HEK293 (cell line): Measurements from ENCODE around the gene TMPRSS6.

Experiments used
- CTCF ChIA-PET: fragments of 350-600 bp; formaldehyde crosslinking; extraction: SDS; loops from one replicate; lab custom pipeline; 2021; ENCODE audit warnings: antibody characterized with exemption; lab: Yijun Ruan, JAX
- POLR2A ChIA-PET: fragments of 300-600 bp; formaldehyde crosslinking; extraction: SDS; loops from one replicate; lab custom pipeline; 2020; ENCODE audit warnings: antibody characterized with exemption, inconsistent platforms; lab: Yijun Ruan, JAX
- H3K27ac ChIP-seq: fragments of 200-500 bp; sonication (Bioruptor generic); 2 replicates; pipeline ENCODE4 v1.5.1; 2014; ENCODE audit warnings: low read depth, low read length, control low read depth, inconsistent platforms; ENCODE audit errors: extremely low read depth
- H3K36me3 ChIP-seq, 2 experiments: fragments of 200-500 bp in 1 of 2; sonication (Bioruptor generic) in 1 of 2; 1 replicate in 1 of 2; 2 replicates in 1 of 2; pipeline ENCODE4 v1.5.1; 2014 to 2017; ENCODE audit warnings: inconsistent platforms in 2 of 2, low read length in 2 of 2; ENCODE audit not compliant: control insufficient read depth in 2 of 2, insufficient read depth in 1 of 2
- H3K4me1 ChIP-seq: fragments of 200-500 bp; sonication (Bioruptor generic); 2 replicates; pipeline ENCODE4 v1.5.1; 2014; ENCODE audit warnings: mild to moderate bottlenecking, low read length, inconsistent platforms; ENCODE audit not compliant: control insufficient read depth, insufficient read depth
- H3K4me3 ChIP-seq: 2 replicates; pipeline ENCODE4 v1.5.1; 2011; ENCODE audit warnings: low read depth, mild to moderate bottlenecking, control low read depth, low read length, moderate library complexity
- H3K9me3 ChIP-seq: fragments of 200-500 bp; sonication (Bioruptor generic); 2 replicates; pipeline ENCODE4 v1.5.1; 2014; ENCODE audit warnings: low read depth, low read length, inconsistent platforms; ENCODE audit not compliant: control insufficient read depth, insufficient read depth
- ATF2 ChIP-seq: fragments of 450-650 bp; formaldehyde crosslinking; IDR thresholded peaks from 2 replicates; pipeline ENCODE4 v1.5.1; 2016; ENCODE audit warnings: missing biosample characterization, missing genetic modification characterization, low read depth
- GLIS2 ChIP-seq: fragments of 450-650 bp; formaldehyde crosslinking; IDR thresholded peaks from 2 replicates; pipeline ENCODE4 v1.5.1; 2016; ENCODE audit warnings: missing biosample characterization, missing genetic modification characterization
- KLF1 ChIP-seq: fragments of 450-650 bp; formaldehyde crosslinking; IDR thresholded peaks from 2 replicates; pipeline ENCODE4 v1.5.1; 2016; ENCODE audit warnings: missing biosample characterization, missing genetic modification characterization
- REPIN1 ChIP-seq: fragments of 450-650 bp; formaldehyde crosslinking; IDR thresholded peaks from 2 replicates; pipeline ENCODE4 v1.5.1; 2017; ENCODE audit warnings: missing biosample characterization, missing genetic modification characterization, low read depth
- ZBTB11 ChIP-seq: fragments of 450-650 bp; formaldehyde crosslinking; conservative IDR thresholded peaks from 2 replicates; pipeline ENCODE4 v1.5.1; 2016; ENCODE audit warnings: low read depth, missing biosample characterization, missing genetic modification characterization
- ZBTB20 ChIP-seq: fragments of 450-650 bp; formaldehyde crosslinking; IDR thresholded peaks from 2 replicates; pipeline ENCODE4 v1.5.1; 2016; ENCODE audit warnings: missing biosample characterization, missing genetic modification characterization
- ZBTB44 ChIP-seq: fragments of 450-650 bp; IDR thresholded peaks from 2 replicates; pipeline ENCODE4 v1.5.1; 2018; ENCODE audit warnings: missing biosample characterization, mild to moderate bottlenecking, missing genetic modification characterization
- ZBTB8A ChIP-seq: fragments of 450-650 bp; formaldehyde crosslinking; IDR thresholded peaks from 2 replicates; pipeline ENCODE4 v1.5.1; 2016; ENCODE audit warnings: missing biosample characterization, missing genetic modification characterization
- ZNF138 ChIP-seq: fragments of 450-650 bp; formaldehyde crosslinking; IDR thresholded peaks from 2 replicates; pipeline ENCODE4 v1.5.1; 2016; ENCODE audit warnings: missing biosample characterization, missing genetic modification characterization, borderline replicate concordance
- ZNF157 ChIP-seq: fragments of 450-650 bp; formaldehyde crosslinking; IDR thresholded peaks from 2 replicates; pipeline ENCODE4 v1.5.1; 2016; ENCODE audit warnings: missing biosample characterization, missing genetic modification characterization
- ZNF449 ChIP-seq: fragments of 450-650 bp; formaldehyde crosslinking; IDR thresholded peaks from 2 replicates; pipeline ENCODE4 v1.5.1; 2017; ENCODE audit warnings: missing biosample characterization, mild to moderate bottlenecking, missing genetic modification characterization, moderate library complexity
- ZNF521 ChIP-seq: fragments of 450-650 bp; formaldehyde crosslinking; IDR thresholded peaks from 2 replicates; pipeline ENCODE4 v1.5.1; 2017; ENCODE audit warnings: missing biosample characterization, mild to moderate bottlenecking, missing genetic modification characterization
- ZNF560 ChIP-seq: fragments of 450-650 bp; formaldehyde crosslinking; IDR thresholded peaks from 2 replicates; pipeline ENCODE4 v1.5.1; 2017; ENCODE audit warnings: missing biosample characterization, missing genetic modification characterization, borderline replicate concordance
- ZNF600 ChIP-seq: fragments of 450-650 bp; formaldehyde crosslinking; IDR thresholded peaks from 2 replicates; pipeline ENCODE4 v1.5.1; 2016; ENCODE audit warnings: missing biosample characterization, missing genetic modification characterization
- ZNF768 ChIP-seq: fragments of 450-650 bp; formaldehyde crosslinking; IDR thresholded peaks from 2 replicates; pipeline ENCODE4 v1.5.1; 2018; ENCODE audit warnings: missing biosample characterization, mild to moderate bottlenecking, missing genetic modification characterization
- ZNF843 ChIP-seq: fragments of 450-650 bp; formaldehyde crosslinking; IDR thresholded peaks from 2 replicates; pipeline ENCODE4 v1.5.1; 2016; ENCODE audit warnings: missing biosample characterization, missing genetic modification characterization

Gene TMPRSS6

GRCh38 chr22:37069319-37069718, 40.2 kb downstream of the TMPRSS6 start:
- Histone ChIP-seq H3K4me3 (no peak overlapping the region), H3K27ac (no peak overlapping the region), H3K4me1 (no peaks in the 10 kb centered on the region), H3K9me3 (no peaks in the 10 kb centered on the region), H3K36me3 (no peaks in the 10 kb centered on the region)
- POLR2A ChIA-PET: interaction anchor here (1.3 kb wide), 1 partner anchor 50 kb away, joined by 5 read pairs; the partner anchor contains the start of genes MPST and TST
- CTCF ChIA-PET: interaction anchor here (0.6 kb wide), 1 partner anchor 23 kb away, joined by 3 read pairs; no protein-coding TSS in a partner anchor
- TF ChIP-seq KLF1 (peak; percentile 85), ZNF521 (tag by site-specific recombination) (no peak)

- no peak overlapping the region for H3K4me3 ChIP-seq
- no peaks in the 10 kb centered on the region for H3K36me3 ChIP-seq
- H3K27ac ChIP-seq: no peak overlapping the region
- TF ChIP-seq ZNF449 (tag by site-specific recombination) (no peak), ZNF600 (no peak), ZBTB44 (tag by site-specific recombination) (no peak), GLIS2 (tag by site-specific recombination) (no peak), ZBTB11 (no peak), ATF2 (no peak), ZNF768 (no peak), ZNF560 (tag by site-specific recombination) (no peak), ZBTB8A (tag by site-specific recombination) (no peak), REPIN1 (tag by site-specific recombination) (no peak), ZNF138 (tag by site-specific recombination) (no peak), ZBTB20 (tag by site-specific recombination) (no peak), ZNF157 (tag by site-specific recombination) (no peak), ZNF843 (tag by site-specific recombination) (no peak)
- H3K4me1 ChIP-seq: no peaks in the 10 kb centered on the region
- no peaks in the 10 kb centered on the region for H3K9me3 ChIP-seq
- ChIA-PET POLR2A (no interaction called here), CTCF (no interaction called here)
These were observed 40.7 kb downstream of the TMPRSS6 start for GRCh38 chr22:37068859-37069258.
